CD4-positive, alpha-beta memory T cell (primary cell): ENCODE data around the gene ASB1. TPM values are rescaled to one million over a fixed set of nuclear protein-coding genes. Genes with fewer than 3 reads are reported as not detected.

Experiments
- CTCF ChIA-PET: fragments of 350-600 bp; sonication (Branson Sonifier 250); formaldehyde crosslinking; loops from one replicate; lab custom pipeline; 2021; ENCODE audit warnings: inconsistent platforms; ENCODE audit not compliant: partially characterized antibody; lab: Charles Lee
- POLR2A ChIA-PET: fragments of 350-600 bp; sonication (Branson Sonifier 250); formaldehyde crosslinking; loops from one replicate; lab custom pipeline; 2021; ENCODE audit not compliant: partially characterized antibody; lab: Charles Lee
- DNase-seq, 5 donors: peaks; one replicate each; pipeline versions ENCODE4 v3.0.0 to v3.0.0-alpha.2; 2020 to 2022; ENCODE audit warnings: mixed read lengths in 1 of 5
- H3K27ac ChIP-seq: one replicate; pipeline ENCODE4 v1.7.0; 2013; ENCODE audit warnings: low read depth, low read length
- H3K27me3 ChIP-seq: 2 replicates; pipeline ENCODE4 v1.7.0; 2013; ENCODE audit warnings: mild to moderate bottlenecking, low read length, moderate library complexity; ENCODE audit not compliant: insufficient read depth
- H3K36me3 ChIP-seq: 2 replicates; pipeline ENCODE4 v1.7.0; 2013; ENCODE audit warnings: mild to moderate bottlenecking, low read length, moderate library complexity; ENCODE audit not compliant: insufficient read depth
- H3K4me1 ChIP-seq: 2 replicates; pipeline ENCODE4 v1.7.0; 2013; ENCODE audit warnings: mild to moderate bottlenecking, low read length, moderate library complexity; ENCODE audit not compliant: insufficient read depth
- H3K4me3 ChIP-seq, 2 donors: one replicate each; pipeline ENCODE4 v1.7.0; 2013; ENCODE audit warnings: low read length in 2 of 2, mild to moderate bottlenecking in 1 of 2
- H3K9me3 ChIP-seq, 2 donors: one replicate each; pipeline ENCODE4 v1.7.0; 2013; ENCODE audit warnings: low read length in 2 of 2, control low read depth in 1 of 2; ENCODE audit not compliant: control insufficient read depth in 1 of 2
- H3K27ac Mint-ChIP-seq, 7 donors: one replicate each; pipeline ENCODE4 v1.8.0; 2020 to 2021; ENCODE audit warnings: mixed read lengths in 7 of 7, mild to moderate bottlenecking in 6 of 7, inconsistent platforms in 3 of 7, moderate library complexity in 3 of 7
- H3K27me3 Mint-ChIP-seq, 2 donors: one replicate each; pipeline ENCODE4 v1.8.0; 2020 to 2021; ENCODE audit warnings: mixed read lengths in 2 of 2
- H3K36me3 Mint-ChIP-seq, 2 donors: one replicate each; pipeline ENCODE4 v1.8.0; 2020 to 2021; ENCODE audit warnings: mixed read lengths in 2 of 2, inconsistent platforms in 1 of 2, mild to moderate bottlenecking in 1 of 2
- H3K4me1 Mint-ChIP-seq, 4 donors: one replicate each; pipeline ENCODE4 v1.8.0; 2020 to 2021; ENCODE audit warnings: mixed read lengths in 4 of 4, mild to moderate bottlenecking in 1 of 4
- H3K4me3 Mint-ChIP-seq, 8 donors: one replicate each; pipeline ENCODE4 v1.8.0; 2020 to 2021; ENCODE audit warnings: mixed read lengths in 8 of 8, mild to moderate bottlenecking in 7 of 8, moderate library complexity in 6 of 8, inconsistent platforms in 3 of 8
- H3K9me3 Mint-ChIP-seq, 8 donors: one replicate each; pipeline ENCODE4 v1.8.0; 2020 to 2021; ENCODE audit warnings: mixed read lengths in 8 of 8, mild to moderate bottlenecking in 5 of 8, inconsistent platforms in 3 of 8, moderate library complexity in 1 of 8
- intact Hi-C: fragments of 100-400 bp; cut with micrococcal nuclease; formaldehyde crosslinking; loops from one replicate; pipeline ENCODE4 v1.15.1; 2023
- polyA plus RNA-seq, 2 donors: library from polyadenylated mRNA; unstranded; fragments of 300-500 nt; fragmentation: Illumina TruSeq; gene quantifications; one replicate each; pipeline ENCODE4 v1.2.3, GENCODE V29; 2021
- total RNA-seq, 2 experiments: library from RNA; stranded (reverse); gene quantifications; one replicate each; pipeline ENCODE4 v1.2.3, GENCODE V29; 2021

ASB1 gene
- total RNA-seq (10 to 100 TPM; 46.5 to 48.4 TPM), polyA plus RNA-seq (10 to 100 TPM; 19.5 to 22.4 TPM)

- H3K9me3 ChIP-seq: no peaks in the 10 kb centered on the region
- Mint-ChIP-seq H3K36me3 (peaks cover 20% of the 10 kb centered on the region in 2 donors), H3K27me3 (no peaks in the 10 kb centered on the region), H3K9me3 (peaks cover 0 to 2% (median 0%) of the 10 kb centered on the region in 8 donors), H3K4me1 (peaks cover 31 to 54% (median 44%) of the 10 kb centered on the region in 4 donors), H3K27ac (peak within 1 kb of the TSS; percentile 91 to 96 (median 94)), H3K4me3 (peak within 1 kb of the TSS; percentile 91 to 95 (median 93))
- H3K4me1 ChIP-seq: peaks cover 38% of the 10 kb centered on the region
- peak within 1 kb of the TSS; percentile 65 for H3K27ac ChIP-seq
- no peaks in the 10 kb centered on the region for H3K27me3 ChIP-seq
- CTCF ChIA-PET: interaction anchor here (0.7 kb wide), 1 partner anchor 56 kb away, joined by 3 read pairs; no protein-coding TSS in a partner anchor
- POLR2A ChIA-PET: interaction anchor here (1.0 to 1.4 kb wide), 2 partner anchors 138 to 225 kb away, joined by 3 to 6 read pairs; partner anchors contain the start of gene PER2
- no peaks in the 10 kb centered on the region for H3K36me3 ChIP-seq
- H3K4me3 ChIP-seq: peak within 1 kb of the TSS; percentile 76 to 90
- peak; percentile 70 to 81 (median 75) for DNase-seq
- intact Hi-C loops: loop anchor here (1.0 to 10.0 kb wide), 2 partner anchors 102 to 138 kb away; partner anchors contain the start of genes PER2 and TRAF3IP1
Observed at GRCh38 chr2:238426568-238427434, at the start of gene ASB1. TSS of gene ASB1 (plus strand) at chr2:238426927. CDS start at chr2:238427071, 144 bp downstream.

- Histone ChIP-seq H3K9me3 (no peaks in the 10 kb centered on the region), H3K27ac (no peak overlapping the region), H3K27me3 (no peaks in the 10 kb centered on the region), H3K4me1 (peaks cover 26% of the 10 kb centered on the region), H3K36me3 (no peaks in the 10 kb centered on the region), H3K4me3 (no peak overlapping the region)
- DNase-seq: no peak
- intact Hi-C loops: no loop called here
- Mint-ChIP-seq H3K36me3 (peaks cover 7 to 15% of the 10 kb centered on the region in 2 donors), H3K9me3 (no peaks in the 10 kb centered on the region), H3K27ac (no peak overlapping the region), H3K27me3 (no peaks in the 10 kb centered on the region), H3K4me1 (peaks cover 20 to 28% (median 21%) of the 10 kb centered on the region in 4 donors), H3K4me3 (no peak overlapping the region)
- POLR2A ChIA-PET: no interaction called here
- CTCF ChIA-PET: interaction anchor here (1.0 kb wide), 1 partner anchor 20 kb away, joined by 3 read pairs; no protein-coding TSS in a partner anchor
Observed at GRCh38 chr2:238378230-238379095, 48.3 kb upstream of the ASB1 start.

GRCh38 chr2:238379096-238379810 is 47.5 kb upstream of the ASB1 start:
- no peaks in the 10 kb centered on the region for H3K36me3 ChIP-seq
- peaks cover 7 to 17% of the 10 kb centered on the region in 2 donors for H3K36me3 Mint-ChIP-seq
- H3K4me1 ChIP-seq: peaks cover 26% of the 10 kb centered on the region
- intact Hi-C loops: no loop called here
- H3K4me1 Mint-ChIP-seq: peaks cover 20 to 28% (median 21%) of the 10 kb centered on the region in 4 donors
- no peaks in the 10 kb centered on the region for H3K9me3 Mint-ChIP-seq
- no peaks in the 10 kb centered on the region for H3K9me3 ChIP-seq
- H3K4me3 ChIP-seq: no peak overlapping the region
- H3K27me3 ChIP-seq: no peaks in the 10 kb centered on the region
- ChIA-PET CTCF (no interaction called here), POLR2A (no interaction called here)
- no peak overlapping the region for H3K27ac ChIP-seq
- peak overlapping the region in 3 of 7 donors; percentile 5 to 12 (median 11) for H3K27ac Mint-ChIP-seq
- H3K27me3 Mint-ChIP-seq: no peaks in the 10 kb centered on the region
- peak in 3 of 5 donors; percentile 13 to 48 (median 15) for DNase-seq
- peak overlapping the region in 6 of 8 donors; percentile 2 to 62 (median 36) for H3K4me3 Mint-ChIP-seq

GRCh38 chr2:238380336-238380735 is 46.4 kb upstream of the ASB1 start:
- no peaks in the 10 kb centered on the region for H3K27me3 Mint-ChIP-seq
- peaks cover 19 to 28% (median 21%) of the 10 kb centered on the region in 4 donors for H3K4me1 Mint-ChIP-seq
- POLR2A ChIA-PET: no interaction called here
- H3K4me3 Mint-ChIP-seq: peak overlapping the region in 1 of 8 donors; percentile 17
- DNase-seq: no peak
- no peak overlapping the region for H3K27ac Mint-ChIP-seq
- H3K36me3 ChIP-seq: no peaks in the 10 kb centered on the region
- H3K4me1 ChIP-seq: peaks cover 26% of the 10 kb centered on the region
- intact Hi-C loops: no loop called here
- no peaks in the 10 kb centered on the region for H3K9me3 Mint-ChIP-seq
- CTCF ChIA-PET: interaction anchor here (1.0 kb wide), 1 partner anchor 85 kb away, joined by 3 read pairs; no protein-coding TSS in a partner anchor
- no peaks in the 10 kb centered on the region for H3K27me3 ChIP-seq
- peaks cover 7 to 13% of the 10 kb centered on the region in 2 donors for H3K36me3 Mint-ChIP-seq
- H3K27ac ChIP-seq: no peak overlapping the region
- no peaks in the 10 kb centered on the region for H3K9me3 ChIP-seq
- H3K4me3 ChIP-seq: no peak overlapping the region

- DNase-seq: no peak
- H3K36me3 Mint-ChIP-seq: peaks cover 7 to 13% of the 10 kb centered on the region in 2 donors
- Histone ChIP-seq H3K27ac (no peak overlapping the region), H3K4me3 (no peak overlapping the region), H3K36me3 (no peaks in the 10 kb centered on the region), H3K4me1 (peaks cover 26% of the 10 kb centered on the region), H3K27me3 (no peaks in the 10 kb centered on the region), H3K9me3 (no peaks in the 10 kb centered on the region)
- CTCF ChIA-PET: interaction anchor here (0.7 to 1.0 kb wide), 2 partner anchors 24 to 84 kb away, joined by 3 read pairs; no protein-coding TSS in a partner anchor
- intact Hi-C loops: no loop called here
- POLR2A ChIA-PET: no interaction called here
- peaks cover 19 to 28% (median 21%) of the 10 kb centered on the region in 4 donors for H3K4me1 Mint-ChIP-seq
- H3K9me3 Mint-ChIP-seq: no peaks in the 10 kb centered on the region
- no peaks in the 10 kb centered on the region for H3K27me3 Mint-ChIP-seq
- H3K27ac Mint-ChIP-seq: no peak overlapping the region
- H3K4me3 Mint-ChIP-seq: peak overlapping the region in 1 of 8 donors; percentile 17
Observed at GRCh38 chr2:238380785-238381184, 45.9 kb upstream of the ASB1 start.

GRCh38 chr2:238381341-238382115 is 45.2 kb upstream of the ASB1 start:
- CTCF ChIA-PET: interaction anchor here (0.7 to 1.4 kb wide), 2 partner anchors 11 to 24 kb away, joined by 3 read pairs; no protein-coding TSS in a partner anchor
- H3K27ac Mint-ChIP-seq: peak overlapping the region in 1 of 7 donors; percentile 11
- H3K4me3 Mint-ChIP-seq: no peak overlapping the region

More at GRCh38 chr2:238381341-238382115, 45.2 kb upstream of the ASB1 start:
- H3K4me1 Mint-ChIP-seq: peaks cover 19 to 28% (median 21%) of the 10 kb centered on the region in 4 donors
- H3K4me1 ChIP-seq: peaks cover 26% of the 10 kb centered on the region
- H3K36me3 Mint-ChIP-seq: peaks cover 7 to 13% of the 10 kb centered on the region in 2 donors
- H3K36me3 ChIP-seq: no peaks in the 10 kb centered on the region
- no peaks in the 10 kb centered on the region for H3K27me3 ChIP-seq
- H3K27ac ChIP-seq: no peak overlapping the region
- H3K4me3 ChIP-seq: no peak overlapping the region
- intact Hi-C loops: no loop called here
- POLR2A ChIA-PET: no interaction called here
- H3K27me3 Mint-ChIP-seq: no peaks in the 10 kb centered on the region
- H3K9me3 ChIP-seq: no peaks in the 10 kb centered on the region
- no peaks in the 10 kb centered on the region for H3K9me3 Mint-ChIP-seq
- DNase-seq: no peak
